ENCODE measurements around the gene ZMYND8.
"Not testable (repeated sequence)": the region's sequence is repeated elsewhere in the genome, so short reads cannot be mapped to it uniquely, and the experiment has no call there.

The ZMYND8 gene

DNA sequence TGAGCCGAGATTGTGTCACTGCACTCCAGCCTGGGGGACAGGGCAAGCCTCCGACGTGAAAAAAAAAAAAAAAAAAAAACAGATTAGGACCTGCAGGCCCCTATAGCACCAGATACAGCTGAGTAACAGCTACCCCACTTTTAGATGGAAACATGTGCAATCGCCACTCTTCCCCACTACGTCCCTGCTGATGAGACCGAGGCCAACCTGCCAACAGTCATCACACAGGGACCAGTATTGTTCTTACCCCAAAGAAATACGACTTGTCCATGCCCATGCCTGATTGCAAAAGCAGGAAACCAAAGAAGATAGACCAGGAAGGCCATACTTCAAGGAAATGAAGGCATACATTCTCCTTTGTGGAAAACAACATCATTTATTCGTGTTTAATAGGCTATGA lies 45.8 kb downstream of the ZMYND8 start:
- no peak for DNase-seq (ENCODE audit: low read depth)

DNA sequence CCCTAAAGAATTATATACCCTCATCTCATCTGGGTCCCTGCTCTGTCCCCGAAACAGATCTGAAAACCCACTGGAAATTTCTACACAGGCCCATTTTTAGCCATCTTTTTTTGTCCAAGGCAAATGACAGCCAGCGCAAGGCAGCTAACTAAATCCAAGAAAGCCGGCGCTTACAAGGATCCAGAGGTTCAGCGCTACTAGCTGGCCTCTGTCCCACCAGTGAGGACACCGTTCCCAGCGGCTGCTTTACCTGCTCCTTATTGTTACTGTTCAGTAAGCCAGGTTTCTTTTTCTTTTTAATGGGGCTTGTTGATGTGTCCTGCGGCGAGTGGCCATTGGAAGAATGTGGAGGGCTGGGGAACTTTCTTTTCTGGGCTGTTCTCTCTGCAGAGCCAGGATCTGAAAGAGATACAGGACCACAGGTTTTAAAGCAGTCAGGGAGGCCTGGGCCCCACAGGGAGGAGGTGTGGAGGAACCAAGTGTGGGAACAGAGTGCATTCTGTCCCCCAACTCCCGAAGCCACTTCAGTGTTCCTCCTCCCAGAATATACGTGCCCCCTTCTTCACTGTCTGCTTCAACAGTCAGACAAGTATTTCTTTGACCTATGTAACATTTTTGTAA lies 46.6 kb downstream of the ZMYND8 start:
- DNase-seq (ENCODE audit: low read depth), result no peak

DNA sequence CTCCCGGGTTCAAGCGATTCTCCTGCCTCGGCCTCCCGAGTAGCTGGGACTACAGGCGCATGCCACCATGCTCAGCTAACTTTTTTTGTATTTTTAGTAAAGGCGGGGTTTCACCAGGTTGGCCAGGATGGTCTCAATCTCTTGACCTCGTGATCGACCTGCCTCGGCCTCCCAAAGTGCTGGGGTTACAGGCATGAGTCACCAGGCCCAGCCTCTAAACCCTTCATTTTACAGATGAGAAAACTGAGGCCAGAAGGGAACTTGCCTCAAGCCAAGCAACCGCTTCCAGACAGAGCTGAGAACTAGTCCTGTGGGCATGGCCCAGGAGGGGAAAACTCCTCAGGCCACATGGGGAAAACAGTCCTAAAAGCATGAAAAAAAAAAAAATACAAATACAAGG lies 47.1 kb downstream of the ZMYND8 start:
- no peak for DNase-seq (ENCODE audit: low read depth)

DNA sequence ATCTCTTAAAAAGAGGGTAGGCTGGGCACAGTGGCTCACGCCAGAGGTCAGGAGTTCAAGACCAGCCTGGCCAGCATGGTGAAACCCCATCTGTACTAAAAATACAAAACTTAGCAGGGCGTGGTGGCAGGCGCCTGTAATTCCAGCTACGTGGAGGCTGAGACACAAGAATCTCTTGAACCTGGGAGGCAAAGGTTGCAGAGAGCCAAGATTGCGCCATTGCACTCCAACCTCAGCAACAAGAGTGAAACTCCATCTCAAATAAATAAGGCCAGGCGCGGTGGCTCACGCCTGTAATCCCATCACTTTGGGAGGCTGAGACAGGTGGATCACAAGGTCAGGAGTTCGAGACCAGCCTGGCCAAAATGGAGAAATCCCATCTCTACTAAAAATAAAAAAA lies 48.9 kb downstream of the ZMYND8 start:
- not testable (repeated sequence) for DNase-seq (ENCODE audit: low read depth)

DNA sequence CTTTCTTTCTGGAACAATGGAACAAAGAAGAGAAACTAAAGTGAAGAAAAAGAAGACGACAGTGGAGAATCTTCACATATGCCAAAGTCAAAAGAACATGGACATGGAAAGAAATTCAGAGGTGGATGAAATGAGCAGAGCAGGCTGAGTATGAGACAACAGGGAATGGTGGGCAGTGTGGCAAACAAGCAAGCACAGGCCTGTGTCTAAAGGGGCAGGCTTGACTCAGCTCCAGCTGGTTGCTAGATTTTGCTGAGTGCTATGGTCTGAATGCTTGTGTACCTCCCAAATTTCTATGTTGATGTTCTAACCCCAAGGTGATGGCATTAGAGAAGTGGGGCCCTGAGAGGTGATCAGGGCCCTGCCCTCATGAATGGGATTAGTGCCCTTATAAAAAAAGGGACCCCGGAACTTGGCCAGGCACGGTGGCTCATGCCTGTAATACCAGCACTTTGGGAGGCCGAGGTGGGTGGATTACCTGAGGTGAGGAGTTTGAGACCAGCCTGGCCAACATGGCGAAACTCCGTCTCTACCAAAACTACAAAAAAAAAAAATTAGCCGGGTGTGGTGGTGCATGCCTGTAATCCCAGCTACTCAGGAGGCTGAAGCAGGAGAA lies 49.6 kb downstream of the ZMYND8 start:
- no peak for DNase-seq (ENCODE audit: low read depth)

DNA sequence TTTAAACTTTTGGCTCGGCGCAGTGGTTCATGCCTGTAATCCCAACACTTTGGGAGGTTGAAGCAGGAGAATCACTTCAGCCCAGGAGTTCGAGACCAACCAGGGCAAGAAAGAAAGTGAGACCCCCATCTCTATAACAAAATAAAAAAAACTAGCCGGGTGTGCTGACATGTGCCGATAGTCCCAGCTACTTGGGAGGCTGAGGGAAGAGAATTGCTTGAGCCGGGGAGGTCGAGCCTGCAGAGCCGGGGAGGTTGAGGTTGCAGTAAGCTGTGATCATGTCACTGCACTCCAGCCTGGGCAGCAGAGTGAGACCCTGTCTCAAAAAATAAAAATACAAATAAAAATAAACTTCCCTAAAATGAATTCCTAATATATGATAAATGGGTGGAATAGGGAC lies 50.4 kb downstream of the ZMYND8 start:
- DNase-seq (ENCODE audit: low read depth), result no peak

DNA sequence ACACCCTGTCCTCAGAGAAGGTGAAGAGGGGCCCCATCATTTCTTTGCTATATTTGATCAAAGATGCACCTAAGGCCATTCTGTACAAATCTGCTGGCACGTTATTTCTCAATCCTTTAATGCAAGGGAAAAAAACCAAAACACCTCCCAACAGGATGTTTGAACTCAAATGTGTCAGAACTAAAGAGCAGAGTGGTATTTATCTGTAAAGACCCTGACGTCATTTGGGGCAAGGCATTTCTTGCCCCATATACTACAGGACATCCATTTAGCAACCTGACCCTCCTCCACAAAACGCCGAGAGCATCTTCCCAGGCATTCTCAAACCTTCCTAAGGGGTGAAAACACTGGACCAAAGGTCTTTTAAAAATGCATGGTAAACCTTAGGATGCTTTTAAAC lies 50.8 kb downstream of the ZMYND8 start:
- DNase-seq (ENCODE audit: low read depth), result no peak

DNA sequence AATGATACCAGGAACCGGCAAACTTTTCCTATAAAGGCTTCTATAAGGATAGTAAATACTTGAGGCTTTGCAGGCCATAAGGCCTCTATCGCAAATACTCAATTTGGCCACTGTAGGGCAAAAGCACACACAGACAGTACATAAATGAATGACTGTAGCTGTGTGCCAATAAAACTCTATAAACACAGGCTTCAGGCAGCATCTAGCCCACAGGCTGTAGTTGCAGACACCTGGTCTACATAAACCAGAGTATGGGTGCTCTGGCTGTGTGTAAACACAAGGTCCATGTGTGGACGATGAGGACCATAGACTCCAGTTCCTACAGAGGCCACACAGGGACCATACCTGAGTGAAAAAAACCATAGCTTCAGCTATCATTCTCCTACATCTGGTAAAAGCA lies 52.2 kb downstream of the ZMYND8 start:
- no peak for DNase-seq (ENCODE audit: low read depth)

DNA sequence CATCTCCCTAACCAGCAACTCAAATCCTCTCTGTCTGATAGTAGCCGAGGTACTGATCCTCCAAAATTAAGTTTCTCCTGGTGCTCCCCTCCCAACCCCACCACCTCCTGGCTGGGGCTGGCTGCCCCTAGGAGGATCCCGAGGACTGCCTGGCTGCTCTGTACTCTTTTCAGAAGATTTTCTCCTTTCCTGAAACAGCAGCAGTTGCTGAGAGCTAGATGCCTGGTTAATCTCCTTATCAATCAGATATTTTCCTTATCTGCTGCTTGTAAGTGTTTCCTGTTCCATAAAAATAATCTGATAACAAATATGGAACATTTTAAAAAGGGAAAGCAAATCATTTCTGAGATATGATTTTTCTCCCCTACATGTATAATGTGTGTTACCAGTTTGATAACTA lies 52.8 kb downstream of the ZMYND8 start:
- DNase-seq (ENCODE audit: low read depth), result no peak

DNA sequence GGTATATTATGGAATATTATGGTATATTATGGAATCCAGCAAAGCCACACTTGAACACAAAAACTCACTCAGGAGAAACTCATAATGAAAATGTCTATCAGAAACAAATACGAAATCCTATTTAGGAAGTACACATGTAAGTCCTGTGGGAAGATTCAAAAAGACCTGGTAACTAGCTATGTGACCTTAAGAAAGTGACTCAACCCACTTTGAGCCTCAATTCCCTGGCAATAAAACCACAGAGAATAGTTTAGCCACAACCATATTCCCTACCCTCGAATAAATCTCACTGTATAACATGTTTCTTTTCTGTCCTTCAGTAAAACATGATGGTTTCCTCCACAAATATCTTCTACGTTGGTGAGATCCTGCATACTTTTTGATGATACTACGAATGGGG lies 56.4 kb downstream of the ZMYND8 start:
- DNase-seq (ENCODE audit: low read depth), result no peak

DNA sequence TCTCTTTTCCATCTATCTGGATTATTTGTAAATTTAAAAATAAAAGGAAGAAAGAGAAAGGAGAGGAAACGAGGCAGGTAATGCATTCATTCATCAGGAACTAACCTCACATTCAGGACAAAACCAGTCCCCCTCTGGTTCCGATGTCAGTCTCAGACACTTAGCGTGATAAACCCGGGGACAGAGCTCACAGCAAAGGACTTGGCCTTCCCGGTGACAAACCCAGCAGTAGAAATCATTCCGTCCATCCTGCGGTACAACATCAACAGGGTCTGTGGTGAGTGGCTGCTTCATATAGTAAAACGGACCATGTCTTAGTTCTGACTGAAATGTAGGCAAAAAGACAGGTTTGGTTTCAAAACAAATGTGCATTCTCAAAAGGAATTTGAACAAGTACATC lies 57.9 kb downstream of the ZMYND8 start:
- no peak for DNase-seq (ENCODE audit: low read depth)

DNA sequence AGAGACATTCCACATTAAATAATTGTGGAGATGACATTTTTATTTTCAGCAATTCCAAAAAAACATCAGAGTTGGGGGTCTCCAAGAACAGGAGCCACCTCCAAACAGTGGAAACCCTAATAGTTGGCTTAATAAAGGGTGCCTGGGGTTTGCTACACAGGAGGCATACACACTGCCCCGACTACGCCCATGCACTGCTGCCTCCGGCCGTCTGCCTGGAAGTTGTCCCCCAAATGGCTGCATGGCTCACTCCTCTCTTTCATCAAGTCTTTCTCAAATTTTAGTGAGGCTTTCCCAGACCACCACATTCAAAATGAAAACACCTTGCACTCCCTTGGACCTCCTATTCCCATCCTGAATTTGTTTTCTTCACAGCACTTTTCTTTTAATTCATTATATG lies 58.8 kb downstream of the ZMYND8 start:
- DNase-seq (ENCODE audit: low read depth), result no peak

DNA sequence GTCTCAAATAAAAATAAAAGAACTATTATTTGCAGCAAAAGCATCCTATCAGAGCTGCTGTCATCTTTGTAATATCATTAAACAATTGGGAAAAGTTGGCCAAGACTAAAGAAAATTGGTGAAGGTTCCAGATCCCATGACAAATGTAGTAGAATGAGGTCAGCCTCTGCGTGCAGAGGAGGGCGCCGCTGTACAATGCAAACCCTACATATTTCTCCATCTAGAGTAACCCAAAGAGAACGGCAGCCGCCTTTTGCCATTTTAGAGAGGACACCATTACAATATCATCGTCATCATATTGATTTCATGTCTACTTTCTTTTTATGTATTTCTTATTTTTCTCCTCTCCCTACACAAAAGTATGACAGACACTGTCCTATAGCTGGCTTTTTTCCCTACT lies 59.5 kb downstream of the ZMYND8 start:
- no peak for DNase-seq (ENCODE audit: low read depth)

DNA sequence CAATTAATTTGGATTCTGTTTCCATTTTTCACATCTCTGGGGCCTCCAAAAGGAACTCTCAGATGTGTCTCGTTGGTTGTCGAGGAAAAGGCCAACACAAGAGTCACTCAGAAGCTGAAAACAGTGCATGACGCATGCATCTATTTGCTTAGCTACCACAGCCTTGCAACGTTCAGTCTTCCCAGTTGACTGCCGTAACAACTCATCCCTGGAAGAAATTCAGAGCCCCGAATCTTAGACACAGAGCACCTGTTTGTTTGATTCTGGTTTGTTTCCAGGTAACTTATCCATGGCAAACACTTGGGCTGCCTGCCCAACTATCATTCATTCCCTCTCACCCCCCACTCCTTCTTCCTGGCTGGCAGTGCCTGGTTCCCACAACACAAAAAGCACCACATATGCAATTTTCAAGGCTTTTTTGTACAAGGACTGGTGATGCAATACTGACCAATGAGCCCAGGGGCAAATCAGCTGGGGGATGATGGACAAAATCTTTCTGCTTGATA lies 60.5 kb downstream of the ZMYND8 start:
- no peak for DNase-seq (ENCODE audit: low read depth)

DNA sequence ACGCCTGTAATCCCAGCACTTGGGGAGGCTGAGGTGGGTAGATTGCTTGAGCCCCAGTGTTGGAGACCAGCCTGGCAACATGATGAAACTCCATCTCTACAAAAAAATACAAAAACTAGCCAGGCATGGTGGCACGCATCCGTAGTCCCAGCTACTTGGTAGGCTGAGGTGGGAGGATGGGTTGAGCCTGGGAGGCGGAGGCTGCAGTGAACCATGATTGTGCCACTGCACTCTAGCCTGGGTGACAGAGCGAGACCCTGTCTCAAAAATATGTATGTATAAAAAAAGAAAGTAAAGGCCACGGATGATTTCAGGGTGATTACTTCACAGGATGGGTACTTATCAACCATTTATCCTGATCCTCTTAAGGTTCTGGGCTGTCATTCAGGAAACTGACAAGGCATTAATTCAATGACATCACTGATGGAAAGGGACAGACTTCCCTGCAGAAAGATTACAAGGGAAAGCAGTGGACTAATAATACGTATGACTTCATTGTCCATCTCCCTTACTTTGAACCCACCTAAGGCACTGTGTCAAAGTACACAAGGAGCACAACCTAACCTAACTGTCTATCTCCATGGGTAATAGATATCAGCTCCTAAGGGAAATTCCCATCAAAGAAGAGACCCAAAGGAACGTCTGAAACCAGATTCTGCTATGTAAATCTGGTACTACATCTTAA lies 61.2 kb downstream of the ZMYND8 start:
- no peak for DNase-seq (ENCODE audit: low read depth)

DNA sequence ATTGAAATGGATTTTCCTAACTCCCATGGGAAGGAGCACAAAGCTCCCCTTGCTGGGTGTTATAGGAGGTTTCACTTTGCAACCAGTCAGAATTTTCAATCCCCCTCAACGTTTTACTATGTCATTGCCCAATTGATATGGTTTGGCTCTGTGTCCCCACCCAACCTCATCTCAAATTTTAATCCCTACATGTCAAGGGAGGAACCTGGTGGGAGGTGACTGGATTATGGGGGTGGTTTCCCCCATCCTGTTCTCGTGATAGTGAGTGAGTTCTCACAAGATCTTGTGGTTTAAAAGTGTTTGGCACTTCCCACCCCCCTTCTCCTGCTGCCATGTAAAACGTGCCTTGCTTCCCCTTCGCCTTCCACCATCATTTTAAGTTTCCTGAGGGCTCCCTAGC lies 62.9 kb downstream of the ZMYND8 start:
- no peak for DNase-seq (ENCODE audit: low read depth)

DNA sequence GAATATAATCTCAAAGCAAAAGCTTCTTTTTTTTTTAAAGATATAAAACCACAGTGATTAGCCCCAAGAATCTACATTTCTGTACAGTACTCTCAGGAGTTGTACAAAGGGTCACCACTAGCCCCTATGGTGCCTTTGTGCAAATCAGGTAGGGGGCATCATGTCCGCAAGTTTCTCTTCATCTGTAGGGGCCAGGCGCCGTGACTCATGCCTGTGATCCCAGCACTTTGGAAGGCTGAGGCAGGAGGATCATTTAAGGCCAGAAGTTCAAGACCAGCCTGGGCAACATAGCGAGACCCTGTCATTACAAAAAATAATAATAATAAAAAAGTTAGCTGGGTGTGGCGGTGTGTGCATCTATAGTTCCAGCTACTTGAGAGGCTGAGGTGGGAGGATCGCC lies 63.9 kb downstream of the ZMYND8 start:
- no peak for DNase-seq (ENCODE audit: low read depth)

DNA sequence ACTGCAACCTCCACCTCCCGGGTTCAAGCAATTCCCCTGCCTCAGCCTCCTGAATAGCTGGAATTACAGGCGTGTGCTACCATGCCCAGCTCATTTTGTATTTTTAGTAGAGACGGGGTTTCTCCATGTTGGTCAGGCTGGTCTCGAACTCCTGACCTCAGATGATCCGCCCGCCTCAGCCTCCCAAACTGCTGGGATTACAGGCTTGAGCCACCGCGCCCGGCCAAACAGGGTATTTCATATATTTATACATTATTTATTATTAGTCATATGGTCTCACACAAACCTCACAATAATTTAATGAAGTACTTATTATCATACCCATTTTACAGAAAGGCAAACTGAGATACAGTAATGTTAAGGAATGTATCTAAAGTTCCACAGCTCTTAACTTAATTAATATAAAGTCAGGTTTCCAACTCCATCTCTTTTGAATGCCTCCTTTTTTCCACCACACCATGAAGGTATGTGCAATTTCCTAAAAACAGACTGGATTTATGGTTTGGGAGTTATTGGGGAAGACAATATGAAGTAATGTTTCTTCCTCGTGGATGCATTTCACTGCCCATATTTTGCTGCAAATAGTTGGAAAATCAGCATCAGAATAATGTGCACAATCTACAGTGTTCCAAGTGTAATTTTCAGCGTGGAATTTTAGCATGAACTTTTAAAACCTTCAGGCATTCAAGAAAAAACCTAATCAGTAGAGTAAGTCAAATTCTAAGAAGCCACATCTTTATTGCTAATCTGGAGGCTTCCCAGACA lies 65.7 kb downstream of the ZMYND8 start:
- DNase-seq (ENCODE audit: low read depth), result no peak

DNA sequence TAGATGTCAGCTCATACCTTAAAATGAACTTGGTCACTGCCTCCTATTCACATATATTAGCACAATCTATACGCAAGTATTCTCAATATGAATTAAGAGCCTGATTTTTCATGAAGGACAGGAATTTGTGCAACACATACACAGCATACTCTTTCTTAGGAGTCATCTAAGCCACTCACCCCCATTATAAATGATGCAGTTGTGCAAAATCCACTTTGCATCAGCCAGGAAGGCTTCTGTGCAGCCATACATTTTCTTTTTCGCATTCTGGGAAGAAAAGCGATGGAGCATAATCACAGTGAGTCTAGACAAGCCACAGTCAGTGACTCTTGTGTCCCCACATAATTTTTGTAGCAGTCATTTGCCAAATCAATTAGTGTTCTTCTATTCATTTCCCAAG lies 66.5 kb downstream of the ZMYND8 start:
- DNase-seq (ENCODE audit: low read depth), result no peak

DNA sequence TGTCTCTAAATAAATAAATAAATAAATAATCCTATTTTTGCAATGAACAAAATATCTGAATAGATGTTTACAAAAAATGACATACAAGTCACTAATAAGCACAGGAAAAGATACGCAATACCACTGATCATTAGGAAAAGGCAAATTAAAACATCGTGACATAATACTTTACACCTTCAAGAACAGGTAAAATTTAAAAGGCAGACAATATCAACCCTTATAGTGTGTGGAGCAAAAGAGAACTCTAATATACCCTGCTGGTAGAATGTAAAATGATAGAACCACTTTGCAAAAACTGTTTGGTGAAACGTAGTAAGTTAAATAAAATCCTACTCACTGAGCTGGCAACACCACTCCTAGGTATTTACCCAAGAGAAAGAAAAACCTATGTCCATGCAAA lies 67.4 kb downstream of the ZMYND8 start:
- no peak for DNase-seq (ENCODE audit: low read depth)

DNA sequence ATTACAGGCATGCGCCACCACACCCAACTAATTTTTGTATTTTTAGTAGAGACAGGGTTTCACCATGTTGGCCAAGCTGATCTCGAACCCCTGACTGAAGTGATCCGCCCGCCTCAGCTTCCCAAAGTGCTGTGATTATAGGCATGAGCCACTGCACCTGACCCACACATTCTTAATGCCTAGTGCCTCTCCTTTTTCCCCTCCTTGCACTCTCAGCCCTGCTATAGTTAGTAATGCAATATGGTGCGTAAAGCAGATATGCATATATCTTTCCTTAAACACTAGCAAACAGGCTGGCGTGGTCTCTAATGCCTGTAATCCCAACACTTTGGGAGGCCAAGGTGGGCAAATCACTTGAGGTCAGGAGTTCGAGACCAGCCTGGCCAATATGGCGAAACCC lies 68.0 kb downstream of the ZMYND8 start:
- not testable (repeated sequence) for DNase-seq (ENCODE audit: low read depth)

DNA sequence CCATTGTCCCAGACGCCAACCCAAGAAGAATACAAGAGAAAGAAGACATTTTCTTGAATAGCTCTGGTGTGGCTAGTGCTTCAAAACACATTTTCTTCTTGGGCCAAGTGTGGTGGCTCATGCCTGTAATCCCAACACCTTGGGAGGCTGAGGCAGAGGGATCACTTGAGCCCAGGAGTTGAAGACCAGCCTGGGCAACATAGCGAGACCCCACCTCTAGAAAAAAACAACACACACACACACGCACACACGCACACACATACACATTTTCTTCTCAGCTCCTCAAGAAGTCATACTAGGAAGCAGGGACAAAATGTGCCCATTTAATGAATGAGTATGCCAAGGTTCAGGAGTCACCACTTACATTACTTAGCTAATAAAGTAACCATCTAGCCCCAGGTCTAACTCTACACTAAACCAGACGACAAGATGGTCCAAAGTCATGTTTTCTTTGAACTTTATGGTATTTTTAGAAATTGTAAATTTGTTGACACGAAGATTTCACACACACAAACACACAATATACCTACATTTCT lies 68.8 kb downstream of the ZMYND8 start:
- DNase-seq (ENCODE audit: low read depth), result no peak

DNA sequence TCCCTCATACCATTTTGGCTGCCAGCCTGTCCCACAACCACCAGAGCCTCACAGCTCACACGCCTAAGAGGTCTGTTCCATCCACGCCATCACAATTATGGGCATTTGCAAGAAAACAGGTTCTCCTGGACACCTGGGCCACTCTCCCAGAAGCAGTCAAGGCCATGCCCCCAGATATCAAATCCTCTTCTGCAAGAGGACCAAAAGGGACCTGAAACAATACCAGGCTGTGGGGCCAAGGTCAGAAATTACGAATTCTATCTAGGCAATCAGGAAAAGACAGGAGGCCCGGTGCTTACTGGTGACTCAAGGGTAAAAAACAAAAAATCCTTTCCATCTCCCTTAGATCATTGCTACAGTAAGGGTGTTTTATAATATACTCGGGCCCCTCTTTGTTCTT lies 69.8 kb downstream of the ZMYND8 start:
- DNase-seq (ENCODE audit: low read depth), result no peak

Data from fibroblast of the conjunctiva (primary cell).